Effector memory CD8-positive, alpha-beta T cell (primary cell): ENCODE results near the gene PLA2G4A.
"Not testable (repeated sequence)": the region's sequence is repeated elsewhere in the genome, so short reads cannot be mapped to it uniquely, and the experiment has no call there.

ENCODE experiments used
- ATAC-seq: fragments of 150-1000 bp; cut with Tn5 transposase; replicated peaks from 2 replicates; pipeline ENCODE4 v1.10.0; 2021; ENCODE audit warnings: mild to moderate bottlenecking, moderate library complexity
- DNase-seq, 3 experiments: peaks; one replicate each; pipeline ENCODE4 v3.0.0; 2021
- H3K27ac Mint-ChIP-seq, 2 donors: one replicate each; pipeline ENCODE4 v1.8.0; 2022; ENCODE audit warnings: mild to moderate bottlenecking in 2 of 2, mixed read lengths in 2 of 2, moderate library complexity in 2 of 2
- H3K27me3 Mint-ChIP-seq, 2 donors: one replicate each; pipeline ENCODE4 v1.8.0; 2022; ENCODE audit warnings: mixed read lengths in 2 of 2
- H3K36me3 Mint-ChIP-seq: one replicate; pipeline ENCODE4 v1.8.0; 2022; ENCODE audit warnings: mild to moderate bottlenecking, moderate library complexity, mixed read lengths; ENCODE audit not compliant: insufficient read depth
- H3K4me1 Mint-ChIP-seq, 2 donors: one replicate each; pipeline ENCODE4 v1.8.0; 2022; ENCODE audit warnings: low read depth in 2 of 2, mixed read lengths in 2 of 2
- H3K4me3 Mint-ChIP-seq, 2 donors: one replicate each; pipeline ENCODE4 v1.8.0; 2022; ENCODE audit warnings: mild to moderate bottlenecking in 2 of 2, mixed read lengths in 2 of 2, moderate library complexity in 2 of 2
- H3K9me3 Mint-ChIP-seq, 2 donors: one replicate each; pipeline ENCODE4 v1.8.0; 2022; ENCODE audit warnings: mixed read lengths in 2 of 2

PLA2G4A gene

DNA sequence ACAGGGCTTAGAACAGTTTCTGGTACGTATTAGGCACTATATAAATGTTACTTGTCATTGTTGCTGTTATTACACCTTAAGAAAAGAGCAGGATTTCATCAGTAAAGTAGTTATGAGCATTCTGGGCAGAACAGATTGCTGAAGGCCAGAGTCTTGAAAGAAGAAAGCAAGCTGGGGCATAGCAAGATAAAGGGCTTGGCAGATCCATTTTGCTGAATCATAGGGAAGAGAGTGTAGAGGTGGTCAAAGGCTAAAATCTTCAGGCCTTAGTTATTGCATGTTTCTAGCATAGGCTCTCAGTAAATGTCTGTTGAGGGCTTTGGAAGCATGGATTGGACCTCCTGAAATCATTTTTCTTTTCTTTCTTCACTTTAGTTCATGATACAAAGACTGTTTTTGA, 67.5 kb downstream of the PLA2G4A start:
- H3K4me1 Mint-ChIP-seq = no peaks in the 10 kb centered on the region
- H3K4me3 Mint-ChIP-seq = no peak overlapping the region
- peaks cover 7 to 11% of the 10 kb centered on the region in 2 donors for H3K9me3 Mint-ChIP-seq
- H3K27ac Mint-ChIP-seq = no peak overlapping the region
- H3K36me3 Mint-ChIP-seq = no peaks in the 10 kb centered on the region
- no peak for ATAC-seq
- no peak for DNase-seq
- H3K27me3 Mint-ChIP-seq = no peaks in the 10 kb centered on the region

DNA sequence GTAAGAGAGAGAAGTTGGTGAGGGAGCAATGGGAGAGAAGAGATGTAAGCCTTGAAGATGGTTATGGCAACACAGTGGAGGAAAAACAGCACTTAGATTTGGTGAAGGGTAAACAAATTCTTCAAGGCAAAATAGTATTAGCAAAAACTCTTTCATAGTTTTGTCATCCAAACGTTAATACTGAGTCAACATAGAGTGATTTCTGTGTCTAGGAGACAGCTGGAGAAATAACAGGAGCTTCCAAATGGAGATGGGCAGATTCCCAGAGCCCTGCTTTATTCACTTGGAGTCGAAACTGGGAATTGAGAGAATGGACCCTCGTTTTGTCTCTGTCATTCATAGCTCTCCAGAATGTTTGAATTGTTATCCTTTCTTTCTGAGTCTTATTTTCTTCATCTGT, 68.3 kb downstream of the PLA2G4A start:
- Mint-ChIP-seq H3K9me3 (peaks cover 7 to 11% of the 10 kb centered on the region in 2 donors), H3K36me3 (no peaks in the 10 kb centered on the region), H3K27me3 (no peaks in the 10 kb centered on the region), H3K27ac (no peak overlapping the region), H3K4me3 (no peak overlapping the region), H3K4me1 (no peaks in the 10 kb centered on the region)
- no peak for DNase-seq
- no peak for ATAC-seq

DNA sequence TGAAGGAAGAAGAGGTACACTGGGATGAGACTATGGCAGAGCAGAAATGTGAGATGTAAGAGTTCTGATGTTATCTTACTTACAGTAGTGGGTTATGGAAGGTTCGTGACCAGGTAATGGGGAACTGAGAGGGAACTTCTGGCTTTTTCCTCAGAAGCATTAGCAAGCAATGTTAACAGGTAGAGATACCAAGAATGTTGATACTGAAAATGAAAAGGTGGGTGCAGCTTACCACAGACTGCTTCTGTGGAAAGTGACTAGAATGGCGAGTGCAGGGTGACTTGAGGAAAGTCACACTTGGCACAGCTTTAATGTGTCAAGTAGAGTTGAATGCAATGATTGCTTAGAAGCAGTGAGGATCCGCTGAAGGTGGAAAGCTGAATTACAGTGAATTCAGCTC, 70.8 kb downstream of the PLA2G4A start:
- Mint-ChIP-seq H3K4me3 (no peak overlapping the region), H3K36me3 (no peaks in the 10 kb centered on the region), H3K27me3 (no peaks in the 10 kb centered on the region), H3K4me1 (no peaks in the 10 kb centered on the region), H3K27ac (no peak overlapping the region), H3K9me3 (peaks cover 8 to 11% of the 10 kb centered on the region in 2 donors)
- ATAC-seq (no peak), DNase-seq (no peak)

DNA sequence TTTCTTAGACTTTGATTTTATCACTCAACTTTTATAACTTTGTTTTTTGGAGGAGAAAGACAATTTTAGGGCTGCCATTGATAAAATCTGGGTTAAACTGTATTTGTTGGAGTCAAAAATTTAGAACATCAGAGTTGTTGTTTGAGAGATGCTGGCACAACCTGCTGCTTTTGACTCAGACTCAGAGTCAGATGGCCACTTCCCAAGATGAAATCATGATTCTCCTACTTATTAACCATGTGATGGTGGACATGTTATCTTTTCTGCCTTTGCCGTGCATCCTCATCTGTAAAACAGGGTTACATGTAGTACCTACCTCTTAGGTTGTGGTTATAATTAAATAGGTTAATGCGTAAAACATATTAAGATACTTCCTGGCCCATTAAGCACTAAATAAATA, 71.2 kb downstream of the PLA2G4A start:
- DNase-seq (no peak), ATAC-seq (no peak)
- Mint-ChIP-seq H3K4me1 (no peaks in the 10 kb centered on the region), H3K9me3 (peaks cover 8 to 11% of the 10 kb centered on the region in 2 donors), H3K36me3 (no peaks in the 10 kb centered on the region), H3K4me3 (no peak overlapping the region), H3K27me3 (no peaks in the 10 kb centered on the region), H3K27ac (no peak overlapping the region)

DNA sequence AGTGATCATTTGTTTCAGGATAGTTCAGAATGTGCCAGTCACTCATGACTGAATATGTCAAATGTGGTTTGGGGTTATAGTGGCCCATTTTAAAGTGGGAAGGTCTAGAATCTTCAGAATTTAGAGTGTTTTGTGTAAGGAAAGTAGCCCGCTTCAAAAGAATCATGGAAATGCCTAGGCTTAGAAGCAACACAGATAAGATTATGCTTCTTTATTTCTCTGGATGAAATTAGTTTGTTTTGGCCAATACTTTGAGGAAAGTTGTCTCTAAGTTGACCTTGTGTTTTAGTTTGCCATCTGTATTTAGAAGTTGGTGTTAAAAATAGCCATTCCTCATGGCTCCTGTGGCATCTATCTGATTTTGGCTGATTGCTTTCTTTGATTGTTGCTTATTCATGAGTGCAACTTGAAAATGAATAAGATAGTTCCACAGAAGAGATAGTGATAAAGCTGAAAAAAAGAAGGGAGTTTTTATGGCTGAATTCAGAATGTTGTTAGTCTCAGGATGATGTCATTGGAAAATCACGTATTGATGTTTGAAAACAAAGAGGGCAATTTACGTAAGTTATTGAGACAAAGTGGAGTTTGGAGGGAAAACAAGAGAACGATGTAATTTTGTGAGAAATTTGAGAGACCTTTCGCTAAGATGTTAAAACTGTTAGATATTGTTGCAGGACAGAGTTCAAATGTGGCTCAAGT, 71.9 kb downstream of the PLA2G4A start:
- Mint-ChIP-seq H3K27ac (no peak overlapping the region), H3K9me3 (peaks cover 8 to 11% of the 10 kb centered on the region in 2 donors), H3K27me3 (no peaks in the 10 kb centered on the region), H3K4me3 (no peak overlapping the region), H3K4me1 (no peaks in the 10 kb centered on the region), H3K36me3 (no peaks in the 10 kb centered on the region)
- ATAC-seq = no peak
- DNase-seq = no peak

DNA sequence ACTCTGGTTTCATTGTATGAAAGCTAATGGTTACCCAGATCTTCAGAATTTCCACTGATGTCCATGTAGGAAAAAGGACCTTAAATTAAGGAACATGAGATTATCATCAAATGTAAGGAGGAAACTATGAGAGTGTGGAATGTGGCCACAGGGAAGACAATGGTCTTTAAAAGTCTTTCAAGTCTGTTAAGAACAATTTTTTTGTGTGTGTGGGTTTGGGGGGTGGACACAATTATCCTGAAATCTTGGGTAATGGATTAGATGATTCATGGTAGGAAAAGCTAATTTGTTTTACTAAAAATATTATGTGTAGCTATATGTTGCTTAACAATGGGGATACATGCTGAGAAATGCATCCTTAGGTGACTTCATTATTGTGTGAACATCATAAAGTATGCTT, 72.9 kb downstream of the PLA2G4A start:
- no peak for ATAC-seq
- Mint-ChIP-seq H3K27me3 (no peaks in the 10 kb centered on the region), H3K4me3 (no peak overlapping the region), H3K27ac (no peak overlapping the region), H3K9me3 (peaks cover 6 to 11% of the 10 kb centered on the region in 2 donors), H3K36me3 (no peaks in the 10 kb centered on the region), H3K4me1 (no peaks in the 10 kb centered on the region)
- no peak for DNase-seq

DNA sequence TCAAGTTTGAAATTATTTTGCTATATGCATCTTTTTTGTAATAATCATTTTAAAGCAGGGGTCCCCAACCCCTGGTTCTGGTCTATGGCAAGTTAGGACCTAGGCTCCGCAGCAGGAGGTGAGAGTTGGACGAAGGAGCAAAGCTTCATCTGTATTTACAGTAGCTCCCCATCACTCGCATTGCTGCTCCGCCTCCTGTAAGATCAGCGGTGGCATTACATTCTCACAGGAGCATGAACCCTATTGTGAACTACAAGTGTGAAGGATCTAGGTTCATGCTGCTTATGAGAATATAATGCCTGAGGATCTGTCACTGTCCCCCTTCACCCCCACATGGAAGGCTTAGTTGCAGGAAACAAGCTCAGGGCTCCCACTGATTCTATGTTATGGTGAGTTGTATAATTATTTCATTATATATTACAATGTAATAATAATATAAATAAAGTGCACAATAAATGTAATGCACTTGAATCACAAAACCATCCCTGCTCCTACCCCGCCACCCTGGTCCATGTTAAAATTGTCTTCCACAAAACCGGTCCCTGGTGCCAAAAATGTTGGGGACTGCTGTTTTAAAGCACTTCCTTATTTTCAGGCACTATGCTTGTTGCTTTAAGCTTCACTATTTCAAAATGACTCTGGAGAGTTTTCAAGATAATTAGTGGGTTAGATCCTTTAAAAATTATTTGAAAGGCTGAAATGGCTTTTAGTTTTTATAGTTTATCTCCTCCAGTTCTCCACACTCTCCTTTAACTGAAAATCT, 74.8 kb downstream of the PLA2G4A start:
- ATAC-seq (no peak), DNase-seq (no peak)
- H3K27me3 Mint-ChIP-seq = no peaks in the 10 kb centered on the region
- H3K36me3 Mint-ChIP-seq = no peaks in the 10 kb centered on the region
- H3K4me3 Mint-ChIP-seq = no peak overlapping the region
- no peaks in the 10 kb centered on the region for H3K4me1 Mint-ChIP-seq
- peaks cover 5 to 11% of the 10 kb centered on the region in 2 donors for H3K9me3 Mint-ChIP-seq
- no peak overlapping the region for H3K27ac Mint-ChIP-seq

DNA sequence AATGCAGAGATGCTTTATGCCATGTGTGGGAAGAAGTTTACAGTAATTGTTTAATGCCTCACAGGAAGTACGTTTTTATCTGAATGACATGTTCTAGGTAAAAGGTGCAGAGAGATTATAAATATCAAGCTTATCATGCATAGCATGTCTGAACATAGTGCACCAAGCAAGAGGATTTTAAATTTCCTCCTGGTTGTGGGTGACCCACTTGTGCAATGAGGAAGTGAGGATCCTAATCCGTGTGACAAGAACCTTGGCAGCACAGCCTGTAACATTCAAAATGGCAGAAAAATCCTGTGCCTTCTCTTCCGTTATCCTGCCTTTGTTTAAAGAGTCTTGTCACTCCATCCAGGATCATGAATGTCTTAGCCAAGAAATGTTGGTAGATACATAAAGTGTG, 75.6 kb downstream of the PLA2G4A start:
- Mint-ChIP-seq H3K27me3 (no peaks in the 10 kb centered on the region), H3K4me1 (no peaks in the 10 kb centered on the region), H3K36me3 (no peaks in the 10 kb centered on the region), H3K9me3 (peaks cover 2 to 4% of the 10 kb centered on the region in 2 donors), H3K27ac (no peak overlapping the region), H3K4me3 (no peak overlapping the region)
- DNase-seq = no peak
- no peak for ATAC-seq

DNA sequence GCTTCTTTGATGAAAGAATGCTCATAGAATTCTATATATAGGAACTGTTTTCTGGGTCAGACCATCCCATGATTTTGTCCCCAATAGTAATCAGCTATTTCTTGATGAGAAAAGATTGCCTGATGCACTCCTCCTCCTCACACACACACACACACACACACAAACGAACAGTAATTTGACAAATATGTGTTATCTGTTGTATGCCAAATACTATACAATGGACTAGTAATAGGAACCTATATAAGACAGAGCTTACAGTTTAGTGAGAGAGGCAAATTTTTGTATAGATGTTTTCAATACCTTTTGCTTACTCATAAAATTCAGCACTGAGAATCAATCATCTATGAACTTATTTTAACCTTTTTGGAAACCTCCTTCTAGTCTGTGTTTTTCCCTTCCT, 76.8 kb downstream of the PLA2G4A start:
- no peaks in the 10 kb centered on the region for H3K27me3 Mint-ChIP-seq
- H3K27ac Mint-ChIP-seq = no peak overlapping the region
- no peak for DNase-seq
- peaks cover 0 to 1% of the 10 kb centered on the region in 2 donors for H3K9me3 Mint-ChIP-seq
- H3K36me3 Mint-ChIP-seq = no peaks in the 10 kb centered on the region
- no peaks in the 10 kb centered on the region for H3K4me1 Mint-ChIP-seq
- no peak overlapping the region for H3K4me3 Mint-ChIP-seq
- no peak for ATAC-seq

DNA sequence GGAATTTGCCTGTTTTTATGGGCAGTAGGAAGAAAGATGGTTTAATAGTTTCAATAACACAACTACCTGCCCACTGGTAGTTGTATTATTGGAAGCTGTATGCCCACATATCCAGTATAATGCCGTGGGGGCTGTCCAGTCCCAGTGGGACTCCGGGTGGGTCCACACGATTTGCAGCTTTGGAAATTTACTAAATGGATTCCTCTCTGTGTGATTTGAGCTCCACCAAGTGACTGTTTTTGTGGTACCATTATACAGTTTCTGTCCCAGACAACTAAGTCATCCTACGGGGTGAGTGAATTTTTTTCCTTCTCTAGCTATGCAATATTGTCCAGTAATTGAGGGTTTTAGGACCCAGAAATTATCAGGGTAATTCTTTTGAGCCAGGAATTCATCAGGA, 86.8 kb downstream of the PLA2G4A start:
- H3K36me3 Mint-ChIP-seq = no peaks in the 10 kb centered on the region
- H3K4me1 Mint-ChIP-seq = no peaks in the 10 kb centered on the region
- H3K27me3 Mint-ChIP-seq = no peaks in the 10 kb centered on the region
- no peak overlapping the region for H3K27ac Mint-ChIP-seq
- DNase-seq (no peak), ATAC-seq (no peak)
- peaks cover 0 to 4% of the 10 kb centered on the region in 2 donors for H3K9me3 Mint-ChIP-seq
- H3K4me3 Mint-ChIP-seq = no peak overlapping the region

DNA sequence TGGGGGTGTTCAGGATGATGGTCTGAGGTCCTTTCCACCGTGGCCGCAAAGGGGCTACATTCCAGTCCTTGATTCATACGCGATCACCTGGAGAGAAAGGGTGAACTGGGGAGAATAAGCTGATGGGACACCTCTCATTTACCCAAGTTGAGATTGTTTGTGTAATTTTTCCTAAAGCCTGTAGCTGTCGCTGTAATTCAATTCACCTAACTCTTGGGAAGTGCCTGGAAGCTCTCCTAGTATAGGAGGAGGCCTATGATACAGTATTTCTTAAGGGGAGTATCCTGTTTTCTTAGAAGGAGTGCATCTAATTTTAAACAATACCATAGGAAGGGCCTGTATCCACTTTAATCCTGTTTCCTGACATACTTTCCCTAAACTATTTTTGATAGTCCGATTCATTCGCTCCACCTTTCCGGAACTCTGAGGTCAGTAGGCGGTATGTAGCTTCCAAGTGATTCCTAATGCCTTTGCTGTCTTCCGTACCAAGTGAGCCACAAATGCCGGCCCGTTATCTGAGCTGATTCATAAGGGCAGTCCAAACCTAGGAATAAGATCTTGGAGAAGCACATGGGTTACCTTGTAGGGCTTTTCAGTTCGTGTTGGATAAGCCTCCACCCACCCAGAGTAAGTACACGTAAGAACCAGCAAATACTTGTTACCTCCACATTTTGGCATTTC, 88.5 kb downstream of the PLA2G4A start:
- DNase-seq, ATAC-seq, H3K4me1 Mint-ChIP-seq, H3K27ac Mint-ChIP-seq, H3K9me3 Mint-ChIP-seq, H3K36me3 Mint-ChIP-seq, H3K4me3 Mint-ChIP-seq, H3K27me3 Mint-ChIP-seq: not testable (repeated sequence)

DNA sequence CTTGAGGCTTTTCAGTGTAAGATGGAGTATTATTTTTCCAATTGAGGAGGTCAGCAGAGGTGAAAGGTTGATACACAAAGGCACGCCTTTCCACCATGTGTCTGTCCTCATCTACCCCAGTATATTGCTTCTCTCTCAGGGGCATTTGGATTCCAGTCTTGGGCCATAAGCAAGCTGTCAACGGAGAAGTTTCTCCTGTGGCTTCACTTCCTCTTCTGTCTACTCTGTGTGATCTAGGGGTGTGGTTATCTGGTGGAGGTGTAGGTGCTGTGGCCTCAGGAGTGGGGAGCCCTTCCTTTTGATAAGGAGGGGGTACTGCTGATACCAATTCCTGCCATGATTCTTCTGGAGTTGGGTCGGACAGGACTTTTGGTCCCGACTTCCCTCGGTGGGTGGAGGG, 92.6 kb downstream of the PLA2G4A start:
- not testable (repeated sequence) for H3K4me3 Mint-ChIP-seq, DNase-seq, H3K4me1 Mint-ChIP-seq, H3K27ac Mint-ChIP-seq, H3K27me3 Mint-ChIP-seq, ATAC-seq, H3K36me3 Mint-ChIP-seq
- peaks cover 10 to 14% of the 10 kb centered on the region in 2 donors for H3K9me3 Mint-ChIP-seq

DNA sequence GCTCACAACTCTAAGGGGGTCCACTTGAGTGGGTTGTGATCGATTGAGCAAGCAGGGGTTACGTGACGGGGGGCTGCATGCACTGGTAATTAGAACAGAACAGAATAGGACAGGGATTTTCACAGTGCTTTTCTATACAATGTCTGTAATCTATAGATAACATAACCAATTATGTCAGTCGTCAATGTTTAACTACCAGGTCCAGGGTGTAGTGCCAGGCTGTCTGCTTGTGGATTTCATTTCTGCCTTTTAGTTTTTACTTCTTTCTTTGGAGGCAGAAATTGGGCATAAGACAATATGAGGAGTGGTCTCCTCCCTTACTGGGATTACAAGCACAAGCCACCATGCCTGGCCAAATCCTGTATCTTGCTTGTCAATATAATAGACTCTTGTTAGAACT, 94.1 kb downstream of the PLA2G4A start:
- ATAC-seq, H3K4me3 Mint-ChIP-seq, H3K36me3 Mint-ChIP-seq, H3K27ac Mint-ChIP-seq, H3K4me1 Mint-ChIP-seq, H3K27me3 Mint-ChIP-seq, DNase-seq: not testable (repeated sequence)
- H3K9me3 Mint-ChIP-seq = peaks cover 10 to 14% of the 10 kb centered on the region in 2 donors

DNA sequence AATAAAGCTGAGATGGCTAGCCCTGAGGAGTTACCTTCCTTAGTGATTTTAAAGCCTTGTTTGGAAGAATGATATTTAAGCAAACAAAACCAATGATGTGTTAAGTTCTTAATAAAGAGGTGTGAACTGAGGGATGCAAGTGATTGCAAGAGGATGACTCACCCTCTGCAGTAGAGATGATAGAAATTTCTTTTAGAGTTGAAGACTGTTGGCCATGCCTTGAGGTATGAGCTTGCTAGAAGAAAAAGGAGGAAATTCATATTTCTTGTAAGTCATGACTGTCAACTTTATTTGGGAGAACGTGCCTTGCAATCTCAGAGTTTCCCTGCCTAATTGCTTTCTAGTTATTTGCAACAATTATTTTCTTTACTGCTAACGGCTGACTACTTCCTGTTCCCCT, 94.7 kb downstream of the PLA2G4A start:
- no peak for DNase-seq
- Mint-ChIP-seq H3K4me3 (no peak overlapping the region), H3K27ac (no peak overlapping the region), H3K9me3 (peaks cover 10 to 14% of the 10 kb centered on the region in 2 donors), H3K4me1 (no peaks in the 10 kb centered on the region), H3K27me3 (no peaks in the 10 kb centered on the region), H3K36me3 (no peaks in the 10 kb centered on the region)
- ATAC-seq = no peak
